GM18870 (cell line): Measurements from ENCODE around the gene WNT9B.

Experiments used
- ATAC-seq: cut with Tn5 transposase; IDR thresholded peaks from one replicate; pipeline ENCODE4 v1.9.1; 2021; ENCODE audit warnings: moderate library complexity; ENCODE audit not compliant: unreplicated experiment

Gene WNT9B

GRCh38 chr17:46879101-46879500 is 27.7 kb downstream of the WNT9B start:
- ATAC-seq: no peak

- no peak for ATAC-seq
Observed at GRCh38 chr17:46881015-46881414, 29.6 kb downstream of the WNT9B start.

GRCh38 chr17:46882666-46883065 is 31.3 kb downstream of the WNT9B start:
- ATAC-seq: no peak

- ATAC-seq: no peak
Observed at GRCh38 chr17:46883871-46884520, 32.6 kb downstream of the WNT9B start.

GRCh38 chr17:46884552-46884951 is 33.2 kb downstream of the WNT9B start:
- ATAC-seq: no peak

GRCh38 chr17:46885415-46886309 is 34.3 kb downstream of the WNT9B start:
- no peak for ATAC-seq

- no peak for ATAC-seq
Observed at GRCh38 chr17:46886310-46886663, 34.9 kb downstream of the WNT9B start.

- ATAC-seq: no peak
Observed at GRCh38 chr17:46887717-46888116, 36.3 kb downstream of the WNT9B start.

GRCh38 chr17:46888727-46889126 is 37.3 kb downstream of the WNT9B start:
- no peak for ATAC-seq

GRCh38 chr17:46889519-46889918 is 38.1 kb downstream of the WNT9B start:
- ATAC-seq: no peak

GRCh38 chr17:46889992-46890564 is 38.7 kb downstream of the WNT9B start:
- ATAC-seq: no peak

- no peak for ATAC-seq
Observed at GRCh38 chr17:46890638-46891037, 39.3 kb downstream of the WNT9B start.

- ATAC-seq: no peak
Observed at GRCh38 chr17:46892192-46892703, 40.9 kb downstream of the WNT9B start.

GRCh38 chr17:46894024-46894423 is 42.6 kb downstream of the WNT9B start:
- no peak for ATAC-seq

GRCh38 chr17:46894476-46895151 is 43.2 kb downstream of the WNT9B start:
- ATAC-seq: no peak

GRCh38 chr17:46895171-46895570 is 43.8 kb downstream of the WNT9B start:
- ATAC-seq: no peak

- no peak for ATAC-seq
Observed at GRCh38 chr17:46896991-46897390, 45.6 kb downstream of the WNT9B start.

- ATAC-seq: no peak
Observed at GRCh38 chr17:46898364-46898763, 47.0 kb downstream of the WNT9B start.

- ATAC-seq: no peak
Observed at GRCh38 chr17:46898860-46899259, 47.5 kb downstream of the WNT9B start.

- no peak for ATAC-seq
Observed at GRCh38 chr17:46901291-46901690, 49.9 kb downstream of the WNT9B start.
